Mucosa of descending colon (tissue), 3 donors: ENCODE measurements around the gene GTPBP1. TPM values are rescaled to one million over a fixed set of nuclear protein-coding genes. Genes with fewer than 3 reads are reported as not detected.

Experiments
- ATAC-seq: fragments of 200-7000 bp; cut with Tn5 transposase; one replicate; pipeline ENCODE4 v1.9.1; 2020; ENCODE audit warnings: mild to moderate bottlenecking, moderate library complexity
- DNase-seq, 3 donors: peaks; one replicate each; pipeline ENCODE4 v3.0.0-alpha.2; 2020
- H3K36me3 ChIP-seq: fragments of 200-600 bp; one replicate; pipeline ENCODE4 v1.8.0; 2021; ENCODE audit warnings: low read depth, mild to moderate bottlenecking
- H3K4me1 ChIP-seq: fragments of 200-600 bp; one replicate; pipeline ENCODE4 v1.8.0; 2021; ENCODE audit warnings: low read depth, mild to moderate bottlenecking
- H3K4me3 ChIP-seq: fragments of 200-600 bp; one replicate; pipeline ENCODE4 v1.8.0; 2021; ENCODE audit warnings: mild to moderate bottlenecking
- H3K9me3 ChIP-seq: fragments of 200-600 bp; one replicate; pipeline ENCODE4 v1.8.0; 2021; ENCODE audit warnings: mild to moderate bottlenecking
- intact Hi-C, 2 donors: fragments of 100-400 bp; cut with DNase I in 1 of 2; cut with micrococcal nuclease in 1 of 2; formaldehyde crosslinking; loops; one replicate each; pipeline versions ENCODE4 v1.11.0 to v1.11.1; 2022; cut with DNase I, micrococcal nuclease
- total RNA-seq, 3 donors: library from RNA; stranded (reverse); fragmentation: NEBNext Ultra II Directional in 2 of 3; extraction: Animal tissue kit (Norgen Biotek cat#: 25700) in 2 of 3; gene quantifications; one replicate each; pipeline versions ENCODE4 v1.2.1 to v1.2.4, GENCODE V29; 2021 to 2023
- TF ChIP-seq, protein P1 (sequence below): fragments of 200-600 bp; IDR thresholded peaks from one replicate; pipeline ENCODE4 v1.8.0; 2022; ENCODE audit warnings: antibody characterized with exemption, mild to moderate bottlenecking
- donor health status: DM: no; HTN: no; CAD: no; lungs with moderate emphysema.
- donor health status: DM: no; HTN: no; CAD: no.
- donor health status: DM: no; HTN: yes; CAD: no.

The GTPBP1 gene
- total RNA-seq, 3 donors from 2014 or later: 73.1 to 96.8 (median 76.8) TPM

DNA sequence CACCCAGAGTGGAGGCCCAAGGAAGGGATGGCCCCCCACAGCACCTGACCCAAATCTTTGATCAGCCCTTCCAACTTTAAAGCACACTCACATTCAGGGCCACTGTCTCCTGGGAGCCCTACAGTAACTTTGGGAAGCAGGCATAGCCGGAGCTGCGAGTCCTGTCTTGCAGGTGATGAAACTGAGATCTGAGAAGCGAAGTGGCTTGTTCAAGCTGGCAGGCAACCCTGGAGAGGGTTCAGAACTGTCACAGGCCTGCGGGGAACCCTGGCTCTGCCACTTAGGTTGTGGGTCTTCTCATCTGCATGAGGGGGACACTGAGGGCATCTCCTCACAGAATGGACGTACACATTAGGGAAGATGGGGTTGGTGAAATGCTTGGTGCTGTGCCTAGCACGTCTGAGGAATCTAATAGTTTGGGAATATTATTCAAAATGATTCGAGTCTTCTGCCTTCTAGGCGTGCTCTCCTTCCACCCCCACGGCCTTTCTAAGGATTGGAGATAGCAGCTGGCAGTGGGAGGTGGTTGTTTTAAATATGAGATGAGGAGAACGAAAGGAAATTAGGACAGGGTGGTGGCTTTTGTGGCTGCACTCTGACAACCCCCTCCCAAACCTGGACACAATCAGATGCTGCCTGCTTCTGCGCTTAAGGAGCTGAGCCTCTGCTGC, 68.9 kb downstream of the GTPBP1 start:
- no peaks in the 10 kb centered on the region for H3K9me3 ChIP-seq
- no peak for ATAC-seq
- TF ChIP-seq, protein P1, sequence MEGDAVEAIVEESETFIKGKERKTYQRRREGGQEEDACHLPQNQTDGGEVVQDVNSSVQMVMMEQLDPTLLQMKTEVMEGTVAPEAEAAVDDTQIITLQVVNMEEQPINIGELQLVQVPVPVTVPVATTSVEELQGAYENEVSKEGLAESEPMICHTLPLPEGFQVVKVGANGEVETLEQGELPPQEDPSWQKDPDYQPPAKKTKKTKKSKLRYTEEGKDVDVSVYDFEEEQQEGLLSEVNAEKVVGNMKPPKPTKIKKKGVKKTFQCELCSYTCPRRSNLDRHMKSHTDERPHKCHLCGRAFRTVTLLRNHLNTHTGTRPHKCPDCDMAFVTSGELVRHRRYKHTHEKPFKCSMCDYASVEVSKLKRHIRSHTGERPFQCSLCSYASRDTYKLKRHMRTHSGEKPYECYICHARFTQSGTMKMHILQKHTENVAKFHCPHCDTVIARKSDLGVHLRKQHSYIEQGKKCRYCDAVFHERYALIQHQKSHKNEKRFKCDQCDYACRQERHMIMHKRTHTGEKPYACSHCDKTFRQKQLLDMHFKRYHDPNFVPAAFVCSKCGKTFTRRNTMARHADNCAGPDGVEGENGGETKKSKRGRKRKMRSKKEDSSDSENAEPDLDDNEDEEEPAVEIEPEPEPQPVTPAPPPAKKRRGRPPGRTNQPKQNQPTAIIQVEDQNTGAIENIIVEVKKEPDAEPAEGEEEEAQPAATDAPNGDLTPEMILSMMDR: no peak
- H3K36me3 ChIP-seq: no peaks in the 10 kb centered on the region
- H3K4me3 ChIP-seq: no peak overlapping the region
- H3K4me1 ChIP-seq: no peaks in the 10 kb centered on the region
- intact Hi-C loops: no loop called here
- DNase-seq: no peak

GRCh38 chr22:38775656-38776055, 69.9 kb downstream of the GTPBP1 start:
- H3K4me1 ChIP-seq: no peaks in the 10 kb centered on the region
- H3K4me3 ChIP-seq: no peak overlapping the region
- no peak for ATAC-seq
- intact Hi-C loops: no loop called here
- H3K9me3 ChIP-seq: no peaks in the 10 kb centered on the region
- TF ChIP-seq, protein P1: no peak
- DNase-seq: no peak
- H3K36me3 ChIP-seq: no peaks in the 10 kb centered on the region

DNA sequence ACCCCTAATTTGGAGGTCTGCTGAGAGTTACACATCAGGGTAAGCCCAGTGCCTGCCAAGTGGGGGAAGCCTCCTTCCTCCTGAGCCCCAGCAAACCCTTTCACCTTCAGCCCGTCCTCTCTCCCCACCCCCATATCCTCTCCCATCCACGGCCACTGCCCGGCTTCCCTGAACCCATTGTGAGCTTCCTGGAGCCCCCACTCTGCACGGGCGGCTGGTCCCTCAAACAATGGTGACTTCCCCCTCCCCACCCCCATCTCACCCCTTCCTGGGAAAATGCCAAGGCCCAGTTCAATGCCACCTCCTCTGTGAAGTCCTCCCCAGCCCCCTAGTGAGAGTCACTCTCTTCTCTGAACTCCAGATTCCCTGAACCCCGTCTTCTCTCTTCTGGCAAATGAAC, 70.3 kb downstream of the GTPBP1 start:
- TF ChIP-seq, protein P1: no peak
- no peaks in the 10 kb centered on the region for H3K9me3 ChIP-seq
- H3K4me1 ChIP-seq: no peaks in the 10 kb centered on the region
- ATAC-seq (no peak), DNase-seq (no peak)
- no peaks in the 10 kb centered on the region for H3K36me3 ChIP-seq
- intact Hi-C loops: no loop called here
- H3K4me3 ChIP-seq: no peak overlapping the region

DNA sequence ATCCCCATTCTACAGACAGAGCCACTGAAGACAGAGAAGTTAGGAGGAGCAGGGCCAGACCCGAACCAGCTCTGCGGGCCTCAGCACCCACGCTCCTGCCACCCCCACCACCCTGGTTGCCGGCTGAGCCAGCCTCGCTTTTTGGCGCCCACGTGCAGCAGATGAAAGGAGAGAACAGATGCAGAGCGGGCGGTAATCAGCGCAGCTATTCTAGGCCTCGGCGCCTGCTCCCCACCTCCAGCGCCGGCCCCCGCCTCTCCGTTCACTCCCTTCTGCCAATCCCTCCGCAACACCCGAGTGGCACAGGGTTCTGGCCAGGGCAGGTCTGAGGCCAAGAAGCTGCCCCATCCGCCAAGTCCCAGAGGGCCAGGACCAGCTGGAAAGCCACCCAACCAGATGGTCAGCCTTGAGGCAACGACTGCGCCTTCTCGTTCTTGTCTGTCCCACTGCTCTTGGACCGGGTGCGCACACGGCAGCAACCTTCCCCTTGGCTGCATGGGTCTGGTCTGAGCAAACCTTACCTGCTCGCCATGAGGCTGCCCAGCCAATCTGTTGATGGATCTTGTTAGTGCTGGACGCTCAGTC, 71.4 kb downstream of the GTPBP1 start:
- no peak for DNase-seq
- Histone ChIP-seq H3K9me3 (no peaks in the 10 kb centered on the region), H3K4me1 (no peaks in the 10 kb centered on the region), H3K36me3 (no peaks in the 10 kb centered on the region), H3K4me3 (no peak overlapping the region)
- TF ChIP-seq, protein P1: no peak
- no peak for ATAC-seq
- intact Hi-C loops: no loop called here

DNA sequence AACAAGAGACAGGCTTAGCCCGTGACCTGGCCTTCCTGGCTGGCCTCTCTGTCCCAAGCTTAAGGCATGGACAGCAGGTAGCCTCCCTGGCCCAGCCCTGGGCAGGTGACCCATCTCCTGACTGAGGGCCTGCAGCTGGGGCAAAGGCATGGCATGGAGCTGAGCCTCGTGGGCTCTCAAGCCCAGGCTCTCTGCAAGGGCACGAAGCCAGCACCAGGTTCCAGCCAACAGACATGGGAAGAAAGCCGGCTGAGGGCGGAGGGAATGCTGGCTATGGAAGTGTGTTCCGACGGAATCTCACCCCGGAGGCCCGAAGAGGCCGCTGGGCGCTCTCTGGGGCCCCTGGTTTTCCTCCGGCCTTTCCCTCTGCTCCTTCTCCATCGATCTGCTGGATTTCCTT, 75.3 kb downstream of the GTPBP1 start:
- TF ChIP-seq, protein P1: no peak
- intact Hi-C loops: no loop called here
- no peak for ATAC-seq

More for the DNA sequence above, 75.3 kb downstream of the GTPBP1 start:
- Histone ChIP-seq H3K9me3 (no peaks in the 10 kb centered on the region), H3K4me3 (no peak overlapping the region), H3K4me1 (no peaks in the 10 kb centered on the region), H3K36me3 (no peaks in the 10 kb centered on the region)
- DNase-seq: no peak
